PFSK-1 (cell line): ENCODE results near the gene USP11.

Experiments
- FOXP2 ChIP-seq: optimal IDR thresholded peaks from 2 replicates; pipeline ENCODE3; 2011; ENCODE audit warnings: borderline replicate concordance, control low read depth, inconsistent platforms; ENCODE audit not compliant: insufficient read depth; ENCODE audit errors: extremely low read length, extremely low read depth
- POLR2AphosphoS5 ChIP-seq: IDR thresholded peaks from 2 replicates; pipeline ENCODE4 v1.6.1; 2012; ENCODE audit warnings: low read depth, mild to moderate bottlenecking, control low read depth, low read length, moderate library complexity
- SIN3A ChIP-seq: IDR thresholded peaks from 2 replicates; pipeline ENCODE4 v1.6.1; 2012; ENCODE audit warnings: mild to moderate bottlenecking, low read length, moderate library complexity, borderline replicate concordance; ENCODE audit not compliant: insufficient read depth
- TAF1 ChIP-seq: IDR thresholded peaks from 2 replicates; pipeline ENCODE4 v1.6.1; 2012; ENCODE audit warnings: low read length, control low read depth, borderline replicate concordance; ENCODE audit not compliant: insufficient read depth
- TF ChIP-seq, protein P1 (sequence below), 2 experiments: IDR thresholded peaks; 2 replicates each; pipeline versions ENCODE4 v1.6.1 to v1.8.0; 2011 to 2012; ENCODE audit warnings: low read depth in 2 of 2, low read length in 2 of 2, control low read depth in 1 of 2, inconsistent platforms in 1 of 2, mild to moderate bottlenecking in 1 of 2, moderate library complexity in 1 of 2; ENCODE audit not compliant: insufficient read depth in 1 of 2

Gene USP11

GRCh38 chrX:47234583-47234982, 1.8 kb downstream of the USP11 start:
- TF ChIP-seq SIN3A (no peak), POLR2AphosphoS5 (no peak), TAF1 (no peak), FOXP2 (no peak)
- TF ChIP-seq, protein P1, sequence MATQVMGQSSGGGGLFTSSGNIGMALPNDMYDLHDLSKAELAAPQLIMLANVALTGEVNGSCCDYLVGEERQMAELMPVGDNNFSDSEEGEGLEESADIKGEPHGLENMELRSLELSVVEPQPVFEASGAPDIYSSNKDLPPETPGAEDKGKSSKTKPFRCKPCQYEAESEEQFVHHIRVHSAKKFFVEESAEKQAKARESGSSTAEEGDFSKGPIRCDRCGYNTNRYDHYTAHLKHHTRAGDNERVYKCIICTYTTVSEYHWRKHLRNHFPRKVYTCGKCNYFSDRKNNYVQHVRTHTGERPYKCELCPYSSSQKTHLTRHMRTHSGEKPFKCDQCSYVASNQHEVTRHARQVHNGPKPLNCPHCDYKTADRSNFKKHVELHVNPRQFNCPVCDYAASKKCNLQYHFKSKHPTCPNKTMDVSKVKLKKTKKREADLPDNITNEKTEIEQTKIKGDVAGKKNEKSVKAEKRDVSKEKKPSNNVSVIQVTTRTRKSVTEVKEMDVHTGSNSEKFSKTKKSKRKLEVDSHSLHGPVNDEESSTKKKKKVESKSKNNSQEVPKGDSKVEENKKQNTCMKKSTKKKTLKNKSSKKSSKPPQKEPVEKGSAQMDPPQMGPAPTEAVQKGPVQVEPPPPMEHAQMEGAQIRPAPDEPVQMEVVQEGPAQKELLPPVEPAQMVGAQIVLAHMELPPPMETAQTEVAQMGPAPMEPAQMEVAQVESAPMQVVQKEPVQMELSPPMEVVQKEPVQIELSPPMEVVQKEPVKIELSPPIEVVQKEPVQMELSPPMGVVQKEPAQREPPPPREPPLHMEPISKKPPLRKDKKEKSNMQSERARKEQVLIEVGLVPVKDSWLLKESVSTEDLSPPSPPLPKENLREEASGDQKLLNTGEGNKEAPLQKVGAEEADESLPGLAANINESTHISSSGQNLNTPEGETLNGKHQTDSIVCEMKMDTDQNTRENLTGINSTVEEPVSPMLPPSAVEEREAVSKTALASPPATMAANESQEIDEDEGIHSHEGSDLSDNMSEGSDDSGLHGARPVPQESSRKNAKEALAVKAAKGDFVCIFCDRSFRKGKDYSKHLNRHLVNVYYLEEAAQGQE (IDR thresholded peaks at IDR 0.05; ENCODE audit: insufficient read depth in 1 of 2, low read depth in 2 of 2, low read length in 2 of 2) = no peak

DNA sequence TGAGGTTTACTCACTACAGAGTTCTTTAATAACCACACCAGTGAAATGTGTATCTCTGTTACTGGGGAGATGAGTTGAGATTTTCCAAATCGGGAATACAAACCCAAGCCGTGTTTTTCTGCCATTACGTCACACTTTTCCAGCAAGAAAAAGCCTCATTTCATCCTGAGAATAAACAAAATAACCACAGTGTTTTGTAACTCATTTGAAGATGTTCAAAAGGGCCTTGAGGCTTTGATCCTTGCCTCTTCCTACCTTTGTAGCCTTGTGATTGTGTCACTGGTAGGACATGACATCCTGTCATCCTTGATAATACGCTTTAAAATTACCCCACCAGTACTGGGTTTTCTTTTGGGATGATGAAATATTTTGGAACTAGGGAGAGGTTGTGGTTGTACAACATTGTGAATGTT, 2.9 kb downstream of the USP11 start:
- TF ChIP-seq POLR2AphosphoS5 (no peak), SIN3A (no peak), FOXP2 (no peak), TAF1 (no peak)
- TF ChIP-seq, protein P1 (IDR thresholded peaks at IDR 0.05; ENCODE audit: insufficient read depth in 1 of 2, low read depth in 2 of 2, low read length in 2 of 2) = no peak

DNA sequence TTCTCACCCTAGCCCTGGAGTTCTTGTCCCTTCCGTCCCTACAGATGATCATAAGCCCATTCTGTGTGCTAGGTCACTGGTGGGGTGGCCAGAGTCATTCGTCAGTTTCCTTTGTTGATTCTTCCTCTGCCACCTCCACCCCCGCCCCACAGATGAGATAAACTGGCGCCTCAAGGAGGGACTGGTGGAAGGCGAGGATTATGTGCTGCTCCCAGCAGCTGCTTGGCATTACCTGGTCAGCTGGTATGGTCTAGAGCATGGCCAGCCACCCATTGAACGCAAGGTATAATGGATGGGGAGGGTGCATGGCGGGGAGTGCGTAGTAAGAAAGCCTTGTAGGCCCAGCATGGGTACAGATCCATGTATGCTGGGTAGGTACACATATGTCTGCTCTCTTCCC, 6.4 kb downstream of the USP11 start:
- TF ChIP-seq POLR2AphosphoS5 = no peak
- TF ChIP-seq, protein P1 (IDR thresholded peaks at IDR 0.05; ENCODE audit: insufficient read depth in 1 of 2, low read depth in 2 of 2, low read length in 2 of 2) = no peak
- TF ChIP-seq FOXP2 = no peak
- no peak for TF ChIP-seq SIN3A
- no peak for TF ChIP-seq TAF1

GRCh38 chrX:47239898-47240545, 7.2 kb downstream of the USP11 start:
- TF ChIP-seq POLR2AphosphoS5 = no peak
- TF ChIP-seq FOXP2 = no peak
- TF ChIP-seq, protein P1 (IDR thresholded peaks at IDR 0.05; ENCODE audit: insufficient read depth in 1 of 2, low read depth in 2 of 2, low read length in 2 of 2) = no peak
- TF ChIP-seq TAF1 = no peak
- TF ChIP-seq SIN3A = no peak

- TF ChIP-seq, protein P1 (IDR thresholded peaks at IDR 0.05; ENCODE audit: insufficient read depth in 1 of 2, low read depth in 2 of 2, low read length in 2 of 2) = no peak
- TF ChIP-seq POLR2AphosphoS5 = no peak
Observed at GRCh38 chrX:47240619-47241018, 7.8 kb downstream of the USP11 start.
